Stimulated activated CD8-positive, alpha-beta memory T cell treated with anti-CD3 and anti-CD28 coated beads, Interleukin-12 subunit alpha, Interleukin-12 subunit beta, amount 100 ng/mL, for 1 hour (primary cell): ENCODE data around the gene NPBWR2.
"Not testable (repeated sequence)": the region's sequence is repeated elsewhere in the genome, so short reads cannot be mapped to it uniquely, and the experiment has no call there.

Experiments used
- DNase-seq: peaks from one replicate; pipeline ENCODE4 v3.0.0-alpha.2; 2020; ENCODE audit warnings: low read depth

NPBWR2 gene

GRCh38 chr20:64143018-64143801 is 35.8 kb upstream of the NPBWR2 start:
- DNase-seq = no peak

GRCh38 chr20:64142590-64142989 is 35.2 kb upstream of the NPBWR2 start:
- no peak for DNase-seq

- no peak for DNase-seq
Measured at GRCh38 chr20:64140956-64141355, 33.6 kb upstream of the NPBWR2 start.

GRCh38 chr20:64140061-64140931 is 32.9 kb upstream of the NPBWR2 start:
- no peak for DNase-seq

- DNase-seq = no peak
Measured at GRCh38 chr20:64139199-64140060, 32.1 kb upstream of the NPBWR2 start.

GRCh38 chr20:64138276-64138815 is 31.0 kb upstream of the NPBWR2 start:
- no peak for DNase-seq

- no peak for DNase-seq
Measured at GRCh38 chr20:64137598-64138031, 30.2 kb upstream of the NPBWR2 start.

- no peak for DNase-seq
Measured at GRCh38 chr20:64136004-64136710, 28.8 kb upstream of the NPBWR2 start.

GRCh38 chr20:64134744-64135143 is 27.4 kb upstream of the NPBWR2 start:
- not testable (repeated sequence) for DNase-seq

GRCh38 chr20:64133951-64134407 is 26.6 kb upstream of the NPBWR2 start:
- no peak for DNase-seq

- DNase-seq = no peak
Measured at GRCh38 chr20:64131406-64131805, 24.0 kb upstream of the NPBWR2 start.

- DNase-seq = no peak
Measured at GRCh38 chr20:64130876-64131275, 23.5 kb upstream of the NPBWR2 start.

GRCh38 chr20:64130271-64130670 is 22.9 kb upstream of the NPBWR2 start:
- no peak for DNase-seq

GRCh38 chr20:64129146-64129782 is 21.9 kb upstream of the NPBWR2 start:
- no peak for DNase-seq

- DNase-seq = not testable (repeated sequence)
Measured at GRCh38 chr20:64123517-64123916, 16.2 kb upstream of the NPBWR2 start.

GRCh38 chr20:64122927-64123326 is 15.6 kb upstream of the NPBWR2 start:
- DNase-seq = not testable (repeated sequence)

- DNase-seq = no peak
Measured at GRCh38 chr20:64121586-64121985, 14.2 kb upstream of the NPBWR2 start.

GRCh38 chr20:64119681-64120341 is 12.4 kb upstream of the NPBWR2 start:
- DNase-seq = no peak

- DNase-seq = no peak
Measured at GRCh38 chr20:64119301-64119680, 11.9 kb upstream of the NPBWR2 start.

GRCh38 chr20:64117432-64117777 is 10.0 kb upstream of the NPBWR2 start:
- DNase-seq = not testable (repeated sequence)
